ENCODE data around the gene FHOD3.
A peak's percentile ranks its signal among the peaks of the same experiment; 100 is the strongest.

Gene FHOD3

GRCh38 chr18:36382854-36383253 is 85.3 kb downstream of the FHOD3 start:
- no peak for DNase-seq (ENCODE audit: low spot score)

GRCh38 chr18:36386150-36386920 is 88.8 kb downstream of the FHOD3 start:
- DNase-seq (ENCODE audit: low spot score) = no peak

GRCh38 chr18:36387310-36387709 is 89.8 kb downstream of the FHOD3 start:
- DNase-seq (ENCODE audit: low spot score) = no peak

GRCh38 chr18:36388310-36388709 is 90.8 kb downstream of the FHOD3 start:
- no peak for DNase-seq (ENCODE audit: low spot score)

- no peak for DNase-seq (ENCODE audit: low spot score)
These were observed 91.5 kb downstream of the FHOD3 start for GRCh38 chr18:36389027-36389426.

GRCh38 chr18:36389811-36390581 is 92.5 kb downstream of the FHOD3 start:
- DNase-seq (ENCODE audit: low spot score) = no peak

- DNase-seq (ENCODE audit: low spot score) = no peak
These were observed 94.1 kb downstream of the FHOD3 start for GRCh38 chr18:36391426-36392145.

- DNase-seq (ENCODE audit: low spot score) = peak; percentile 34
These were observed 94.9 kb downstream of the FHOD3 start for GRCh38 chr18:36392164-36392978.

GRCh38 chr18:36392979-36393287 is 95.4 kb downstream of the FHOD3 start:
- DNase-seq (ENCODE audit: low spot score) = peak; percentile 41

- DNase-seq (ENCODE audit: low spot score) = no peak
These were observed 97.0 kb downstream of the FHOD3 start for GRCh38 chr18:36394486-36394885.

- DNase-seq (ENCODE audit: low spot score) = no peak
These were observed 98.7 kb downstream of the FHOD3 start for GRCh38 chr18:36396190-36396589.

GRCh38 chr18:36397033-36397432 is 99.5 kb downstream of the FHOD3 start:
- no peak for DNase-seq (ENCODE audit: low spot score)

- no peak for DNase-seq (ENCODE audit: low spot score)
These were observed 100.9 kb downstream of the FHOD3 start for GRCh38 chr18:36398419-36398818.

GRCh38 chr18:36399055-36399454 is 101.5 kb downstream of the FHOD3 start:
- DNase-seq (ENCODE audit: low spot score) = no peak

- no peak for DNase-seq (ENCODE audit: low spot score)
These were observed 103.9 kb downstream of the FHOD3 start for GRCh38 chr18:36401462-36401861.

- peak; percentile 80 for DNase-seq (ENCODE audit: low spot score)
These were observed 105.4 kb downstream of the FHOD3 start for GRCh38 chr18:36402765-36403396.

- no peak for DNase-seq (ENCODE audit: low spot score)
These were observed 106.6 kb downstream of the FHOD3 start for GRCh38 chr18:36403896-36404820.

- no peak for DNase-seq (ENCODE audit: low spot score)
These were observed 108.1 kb downstream of the FHOD3 start for GRCh38 chr18:36405611-36406010.

GRCh38 chr18:36406805-36407204 is 109.3 kb downstream of the FHOD3 start:
- no peak for DNase-seq (ENCODE audit: low spot score)

- no peak for DNase-seq (ENCODE audit: low spot score)
These were observed 111.1 kb downstream of the FHOD3 start for GRCh38 chr18:36408606-36409005.
